HG03097 (cell line): ENCODE data around the gene NRTN.

ENCODE experiments used
- ATAC-seq: cut with Tn5 transposase; IDR thresholded peaks from one replicate; pipeline ENCODE4 v1.9.1; 2021; ENCODE audit not compliant: unreplicated experiment, low FRiP score

NRTN gene

GRCh38 chr19:5811117-5811516 is 6.2 kb downstream of the NRTN start:
- no peak for ATAC-seq

- no peak for ATAC-seq
These were observed 9.4 kb downstream of the NRTN start for GRCh38 chr19:5814123-5814851.

GRCh38 chr19:5814852-5815246 is 10.0 kb downstream of the NRTN start:
- ATAC-seq, result no peak

GRCh38 chr19:5817218-5817617 is 12.4 kb downstream of the NRTN start:
- ATAC-seq, result no peak

- no peak for ATAC-seq
These were observed 13.7 kb downstream of the NRTN start for GRCh38 chr19:5818594-5818993.

GRCh38 chr19:5820785-5821184 is 15.9 kb downstream of the NRTN start:
- ATAC-seq, result no peak

- no peak for ATAC-seq
These were observed 16.8 kb downstream of the NRTN start for GRCh38 chr19:5821521-5822180.

- no peak for ATAC-seq
These were observed 17.4 kb downstream of the NRTN start for GRCh38 chr19:5822181-5822844.

GRCh38 chr19:5823579-5824281 is 18.9 kb downstream of the NRTN start:
- no peak for ATAC-seq

- ATAC-seq, result no peak
These were observed 19.9 kb downstream of the NRTN start for GRCh38 chr19:5824751-5825150.

- ATAC-seq, result no peak
These were observed 20.3 kb downstream of the NRTN start for GRCh38 chr19:5825178-5825577.

- no peak for ATAC-seq
These were observed 21.9 kb downstream of the NRTN start for GRCh38 chr19:5826531-5827341.

GRCh38 chr19:5827342-5827890 is 22.5 kb downstream of the NRTN start:
- no peak for ATAC-seq

- ATAC-seq, result peak; percentile 62
These were observed 23.2 kb downstream of the NRTN start for GRCh38 chr19:5827891-5828660.

- ATAC-seq, result no peak
These were observed 24.0 kb downstream of the NRTN start for GRCh38 chr19:5828661-5829566.

- no peak for ATAC-seq
These were observed 24.9 kb downstream of the NRTN start for GRCh38 chr19:5829567-5830310.

GRCh38 chr19:5831159-5831558 is 26.3 kb downstream of the NRTN start:
- ATAC-seq, result no peak

- no peak for ATAC-seq
These were observed 27.2 kb downstream of the NRTN start for GRCh38 chr19:5832061-5832460.
